Breast epithelium (tissue), 4 donors: Measurements from ENCODE around the gene IL5RA. TPM values are rescaled to one million over a fixed set of nuclear protein-coding genes. Genes with fewer than 3 reads are reported as not detected.

Source experiments
- DNase-seq, 2 donors: peaks; one replicate each; pipeline ENCODE4 v3.0.0-alpha.2; 2019; ENCODE audit warnings: low spot score in 2 of 2
- H3K27ac ChIP-seq, 2 donors: fragments of 200-600 bp; sonication (generic) in 1 of 2; one replicate each; pipeline ENCODE4 v1.5.1; 2016 to 2019; ENCODE audit warnings: mild to moderate bottlenecking in 1 of 2
- H3K27me3 ChIP-seq, 2 donors: fragments of 200-600 bp; sonication (generic) in 1 of 2; one replicate each; pipeline versions ENCODE4 v1.5.1 to v1.6.0; 2017 to 2019; ENCODE audit warnings: control low read depth in 1 of 2, mild to moderate bottlenecking in 1 of 2
- H3K36me3 ChIP-seq: fragments of 200-600 bp; one replicate; pipeline ENCODE4 v1.5.1; 2019
- H3K4me1 ChIP-seq, 2 donors: fragments of 200-600 bp; sonication (generic); one replicate each; pipeline ENCODE4 v1.5.1; 2016 to 2019; ENCODE audit warnings: control low read depth in 1 of 2
- H3K4me3 ChIP-seq, 3 donors: fragments of 200-600 bp; sonication (generic); 1 replicate in 2 of 3; 2 replicates in 1 of 3; pipeline ENCODE4 v1.5.1; 2016 to 2019; ENCODE audit warnings: mild to moderate bottlenecking in 3 of 3, moderate library complexity in 2 of 3
- H3K9me3 ChIP-seq, 2 donors: fragments of 200-600 bp; sonication (generic) in 1 of 2; one replicate each; pipeline ENCODE4 v1.5.1; 2016 to 2019; ENCODE audit warnings: control low read depth in 1 of 2
- POLR2A ChIP-seq: fragments of 450-650 bp; IDR thresholded peaks from one replicate; pipeline ENCODE4 v1.6.1; 2016; ENCODE audit warnings: antibody characterized with exemption, mild to moderate bottlenecking, moderate library complexity
- POLR2AphosphoS5 ChIP-seq, 3 donors: sonication (generic); formaldehyde crosslinking; IDR thresholded peaks; one replicate each; pipeline ENCODE4 v1.6.1; 2017; ENCODE audit warnings: antibody characterized with exemption in 3 of 3
- intact Hi-C: fragments of 100-400 bp; cut with DNase I; formaldehyde crosslinking; loops from one replicate; pipeline ENCODE4 v1.15.1; 2023; ENCODE audit warnings: low total_unique reads
- total RNA-seq, 3 donors: library from RNA; depleted of rRNA; stranded (reverse); fragments of >200 nt; gene quantifications; one replicate each; pipeline ENCODE4 v1.1.0, GENCODE V29; 2016
- TF ChIP-seq, protein P1 (sequence below), 3 donors: fragments of 450-650 bp; IDR thresholded peaks; one replicate each; pipeline ENCODE4 v1.5.1; 2016 to 2017; ENCODE audit warnings: antibody characterized with exemption in 3 of 3, mild to moderate bottlenecking in 3 of 3, moderate library complexity in 3 of 3

Gene IL5RA
- total RNA-seq, 3 donors from 2014 or later, result 0.48 to 0.98 TPM; not detected in 1

DNA sequence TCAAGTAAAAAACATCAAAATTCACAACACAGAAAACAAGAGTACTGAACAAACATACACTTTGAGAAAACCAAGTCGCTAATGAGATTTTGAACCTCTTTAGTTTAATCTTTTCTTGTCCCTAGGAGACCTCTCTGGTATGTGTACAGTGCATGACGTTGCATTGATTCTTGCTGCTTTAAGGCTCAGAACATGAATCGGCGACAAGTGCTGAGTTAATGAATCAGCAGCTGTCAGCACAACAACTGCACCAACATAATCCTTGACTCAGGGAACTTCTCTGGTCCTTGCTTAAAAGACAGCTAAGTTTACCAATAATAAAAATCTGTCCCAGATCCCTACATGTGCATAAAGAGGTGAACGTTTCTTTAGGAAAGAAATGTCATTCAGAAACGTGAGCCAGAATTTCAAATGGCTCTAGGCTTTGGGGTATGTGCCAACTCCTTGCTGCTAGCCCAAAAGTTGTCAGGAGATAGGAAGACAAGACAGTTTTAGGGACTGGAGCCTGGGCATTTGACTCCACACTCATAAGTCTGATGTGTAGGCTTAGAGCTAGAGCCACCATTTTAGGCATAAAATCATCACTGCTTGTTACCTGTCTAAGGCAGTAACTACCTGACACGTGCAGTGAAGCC, 86.9 kb downstream of the IL5RA start:
- TF ChIP-seq, protein P1, sequence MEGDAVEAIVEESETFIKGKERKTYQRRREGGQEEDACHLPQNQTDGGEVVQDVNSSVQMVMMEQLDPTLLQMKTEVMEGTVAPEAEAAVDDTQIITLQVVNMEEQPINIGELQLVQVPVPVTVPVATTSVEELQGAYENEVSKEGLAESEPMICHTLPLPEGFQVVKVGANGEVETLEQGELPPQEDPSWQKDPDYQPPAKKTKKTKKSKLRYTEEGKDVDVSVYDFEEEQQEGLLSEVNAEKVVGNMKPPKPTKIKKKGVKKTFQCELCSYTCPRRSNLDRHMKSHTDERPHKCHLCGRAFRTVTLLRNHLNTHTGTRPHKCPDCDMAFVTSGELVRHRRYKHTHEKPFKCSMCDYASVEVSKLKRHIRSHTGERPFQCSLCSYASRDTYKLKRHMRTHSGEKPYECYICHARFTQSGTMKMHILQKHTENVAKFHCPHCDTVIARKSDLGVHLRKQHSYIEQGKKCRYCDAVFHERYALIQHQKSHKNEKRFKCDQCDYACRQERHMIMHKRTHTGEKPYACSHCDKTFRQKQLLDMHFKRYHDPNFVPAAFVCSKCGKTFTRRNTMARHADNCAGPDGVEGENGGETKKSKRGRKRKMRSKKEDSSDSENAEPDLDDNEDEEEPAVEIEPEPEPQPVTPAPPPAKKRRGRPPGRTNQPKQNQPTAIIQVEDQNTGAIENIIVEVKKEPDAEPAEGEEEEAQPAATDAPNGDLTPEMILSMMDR (IDR thresholded peaks at IDR 0.05), result no peak
- TF ChIP-seq POLR2A (no peak), POLR2AphosphoS5 (IDR thresholded peaks at IDR 0.05) (no peak)
- H3K27me3 ChIP-seq, result no peaks in the 10 kb centered on the region
- H3K9me3 ChIP-seq, result no peaks in the 10 kb centered on the region
- no peak for DNase-seq
- no peak overlapping the region for H3K4me3 ChIP-seq
- no peak overlapping the region for H3K27ac ChIP-seq
- H3K4me1 ChIP-seq, result no peaks in the 10 kb centered on the region
- no peaks in the 10 kb centered on the region for H3K36me3 ChIP-seq
- intact Hi-C loops, result no loop called here

DNA sequence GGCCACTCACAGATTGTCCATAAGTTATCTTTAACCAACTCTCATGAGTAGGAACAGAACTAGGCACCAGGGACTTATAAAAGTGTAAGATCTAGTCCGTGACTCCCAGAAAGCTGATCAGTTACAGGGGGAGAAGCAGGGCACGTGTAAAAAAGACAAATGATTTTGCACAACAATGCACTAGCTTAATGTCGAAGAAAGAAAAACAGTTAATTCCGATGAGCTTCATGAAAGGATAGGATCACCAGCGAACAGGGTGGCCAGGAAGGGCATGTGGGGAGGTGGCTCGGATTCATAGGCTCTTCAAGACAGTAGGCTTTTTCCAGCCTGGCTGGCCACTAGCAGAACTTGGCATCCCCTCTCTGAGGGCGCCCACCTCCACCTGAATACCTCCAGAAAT, 90.0 kb downstream of the IL5RA start:
- Histone ChIP-seq H3K36me3 (no peaks in the 10 kb centered on the region), H3K27ac (no peak overlapping the region), H3K27me3 (no peaks in the 10 kb centered on the region), H3K4me3 (no peak overlapping the region), H3K4me1 (no peaks in the 10 kb centered on the region), H3K9me3 (no peaks in the 10 kb centered on the region)
- intact Hi-C loops, result no loop called here
- no peak for DNase-seq
- TF ChIP-seq POLR2A (no peak), POLR2AphosphoS5 (IDR thresholded peaks at IDR 0.05) (no peak)
- TF ChIP-seq, protein P1 (IDR thresholded peaks at IDR 0.05), result no peak

Other genes starting within 250 kb of the IL5RA start
- 10 to 100 TPM; 16.0 to 24.0 (median 19.0) TPM for gene TRNT1, start 16.6 kb upstream of the IL5RA start, total RNA-seq
- 100 to 1,000 TPM; 111 to 197 (median 143) TPM for gene CRBN, start 69.3 kb upstream of the IL5RA start, total RNA-seq